ENCODE measurements around the gene ANAPC1. TPM values are rescaled to one million over a fixed set of nuclear protein-coding genes. Genes with fewer than 3 reads are reported as not detected.
"Not testable (repeated sequence)": the region's sequence is repeated elsewhere in the genome, so short reads cannot be mapped to it uniquely, and the experiment has no call there.

The ANAPC1 gene
- total RNA-seq, 6 experiments from 2014 or later, result 14.4 to 40.3 (median 17.7) TPM

DNA sequence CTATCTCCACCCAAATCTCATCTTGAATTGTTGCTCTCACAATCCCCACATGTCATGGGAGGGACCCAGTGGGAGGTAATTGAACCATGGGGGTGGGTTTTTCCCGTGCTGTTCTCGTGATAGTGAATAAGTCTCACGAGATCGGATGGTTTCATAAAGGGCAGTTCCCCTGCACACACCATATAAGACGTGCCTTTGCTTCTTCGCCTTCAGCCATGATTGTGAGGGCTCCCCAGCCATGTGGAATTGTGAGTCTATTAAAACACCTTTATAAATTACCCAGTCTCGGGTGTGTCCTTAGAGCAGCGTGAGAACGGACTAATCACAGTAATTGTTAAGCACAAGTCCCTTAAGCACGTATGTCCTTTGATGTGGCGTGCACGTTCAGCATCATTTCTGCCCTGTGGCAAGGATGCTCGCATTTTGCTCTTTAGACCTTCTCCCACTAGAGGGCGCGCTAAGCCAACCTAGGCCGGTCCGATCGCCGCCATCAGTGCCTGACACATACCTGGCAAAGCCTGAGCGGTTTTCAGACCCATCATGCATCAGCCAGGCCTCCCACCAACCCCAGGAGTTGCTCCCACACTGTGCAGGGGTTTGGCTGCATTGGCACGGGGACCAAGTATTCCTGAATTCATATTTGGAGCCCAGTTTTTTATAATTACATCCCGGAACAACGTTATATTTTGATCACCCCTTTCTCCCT lies 136.4 kb downstream of the ANAPC1 start:
- H3K36me3 ChIP-seq; H3K4me1 ChIP-seq; H3K9me3 ChIP-seq; H3K27ac ChIP-seq; H3K4me3 ChIP-seq; H3K27me3 ChIP-seq; intact Hi-C loops (cut with DNase I): not testable (repeated sequence)
- peak; percentile 92 to 97 (median 94) for ATAC-seq
- TF ChIP-seq, protein P1, sequence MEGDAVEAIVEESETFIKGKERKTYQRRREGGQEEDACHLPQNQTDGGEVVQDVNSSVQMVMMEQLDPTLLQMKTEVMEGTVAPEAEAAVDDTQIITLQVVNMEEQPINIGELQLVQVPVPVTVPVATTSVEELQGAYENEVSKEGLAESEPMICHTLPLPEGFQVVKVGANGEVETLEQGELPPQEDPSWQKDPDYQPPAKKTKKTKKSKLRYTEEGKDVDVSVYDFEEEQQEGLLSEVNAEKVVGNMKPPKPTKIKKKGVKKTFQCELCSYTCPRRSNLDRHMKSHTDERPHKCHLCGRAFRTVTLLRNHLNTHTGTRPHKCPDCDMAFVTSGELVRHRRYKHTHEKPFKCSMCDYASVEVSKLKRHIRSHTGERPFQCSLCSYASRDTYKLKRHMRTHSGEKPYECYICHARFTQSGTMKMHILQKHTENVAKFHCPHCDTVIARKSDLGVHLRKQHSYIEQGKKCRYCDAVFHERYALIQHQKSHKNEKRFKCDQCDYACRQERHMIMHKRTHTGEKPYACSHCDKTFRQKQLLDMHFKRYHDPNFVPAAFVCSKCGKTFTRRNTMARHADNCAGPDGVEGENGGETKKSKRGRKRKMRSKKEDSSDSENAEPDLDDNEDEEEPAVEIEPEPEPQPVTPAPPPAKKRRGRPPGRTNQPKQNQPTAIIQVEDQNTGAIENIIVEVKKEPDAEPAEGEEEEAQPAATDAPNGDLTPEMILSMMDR (IDR thresholded peaks at IDR 0.05), result peak; percentile 13 to 61 (median 58)
- DNase-seq, result peak; percentile 67 to 72 (median 71)
- WGBS (ENCODE audit: insufficient coverage, low coverage, low lambda C conversion rate, missing lambda C conversion rate), result 40% methylated on average over 5 of the region's 23 CpGs

DNA sequence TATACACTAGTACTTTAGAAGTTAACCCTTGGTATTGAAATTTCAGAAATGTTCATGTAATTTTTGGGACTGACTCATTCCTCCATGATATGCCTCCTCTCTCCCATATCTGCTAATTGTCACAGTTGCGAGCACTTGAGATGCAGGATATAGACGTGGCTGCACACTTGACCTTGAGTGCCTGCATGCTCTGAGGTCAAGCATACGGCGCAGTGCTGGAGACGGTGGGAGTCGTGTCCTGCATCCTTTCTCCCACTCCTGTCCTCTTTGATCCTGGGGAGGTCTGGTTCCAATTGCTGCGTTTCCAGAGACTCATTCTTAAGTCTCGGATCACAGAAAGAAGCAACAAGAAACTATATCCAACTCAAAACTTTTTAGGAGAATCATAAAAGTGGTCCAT lies 139.2 kb downstream of the ANAPC1 start:
- H3K27ac ChIP-seq; intact Hi-C loops (cut with DNase I); H3K4me1 ChIP-seq; H3K4me3 ChIP-seq; ATAC-seq; H3K9me3 ChIP-seq; H3K27me3 ChIP-seq; H3K36me3 ChIP-seq; DNase-seq: not testable (repeated sequence)
- WGBS (ENCODE audit: insufficient coverage, low coverage, low lambda C conversion rate, missing lambda C conversion rate), result 72% methylated on average over 8 of the region's 8 CpGs

DNA sequence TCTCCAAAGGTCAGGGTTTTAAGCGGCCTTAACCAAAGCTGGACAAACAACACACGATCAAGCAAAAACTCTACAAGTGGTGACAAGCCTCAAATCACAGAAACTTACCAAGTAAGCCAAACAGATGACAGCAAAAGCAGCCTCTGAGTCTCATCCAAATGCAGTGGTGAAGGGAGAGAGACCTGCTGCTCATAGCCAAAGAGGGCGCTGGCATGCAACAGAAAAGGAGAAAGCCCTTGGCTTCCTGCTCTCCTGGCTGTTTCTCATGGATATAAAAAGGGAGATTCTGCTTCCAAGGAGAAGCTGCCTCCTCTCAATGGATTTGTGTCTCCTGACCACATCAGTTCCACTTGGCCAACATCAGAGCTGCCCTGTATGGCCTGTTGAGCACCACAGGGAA lies 142.5 kb downstream of the ANAPC1 start:
- H3K4me3 ChIP-seq; DNase-seq; ATAC-seq; H3K36me3 ChIP-seq; intact Hi-C loops (cut with DNase I); H3K9me3 ChIP-seq; H3K27ac ChIP-seq; H3K27me3 ChIP-seq; H3K4me1 ChIP-seq: not testable (repeated sequence)
- 60% methylated on average over 1 of the region's 3 CpGs for WGBS (ENCODE audit: insufficient coverage, low coverage, low lambda C conversion rate, missing lambda C conversion rate)

DNA sequence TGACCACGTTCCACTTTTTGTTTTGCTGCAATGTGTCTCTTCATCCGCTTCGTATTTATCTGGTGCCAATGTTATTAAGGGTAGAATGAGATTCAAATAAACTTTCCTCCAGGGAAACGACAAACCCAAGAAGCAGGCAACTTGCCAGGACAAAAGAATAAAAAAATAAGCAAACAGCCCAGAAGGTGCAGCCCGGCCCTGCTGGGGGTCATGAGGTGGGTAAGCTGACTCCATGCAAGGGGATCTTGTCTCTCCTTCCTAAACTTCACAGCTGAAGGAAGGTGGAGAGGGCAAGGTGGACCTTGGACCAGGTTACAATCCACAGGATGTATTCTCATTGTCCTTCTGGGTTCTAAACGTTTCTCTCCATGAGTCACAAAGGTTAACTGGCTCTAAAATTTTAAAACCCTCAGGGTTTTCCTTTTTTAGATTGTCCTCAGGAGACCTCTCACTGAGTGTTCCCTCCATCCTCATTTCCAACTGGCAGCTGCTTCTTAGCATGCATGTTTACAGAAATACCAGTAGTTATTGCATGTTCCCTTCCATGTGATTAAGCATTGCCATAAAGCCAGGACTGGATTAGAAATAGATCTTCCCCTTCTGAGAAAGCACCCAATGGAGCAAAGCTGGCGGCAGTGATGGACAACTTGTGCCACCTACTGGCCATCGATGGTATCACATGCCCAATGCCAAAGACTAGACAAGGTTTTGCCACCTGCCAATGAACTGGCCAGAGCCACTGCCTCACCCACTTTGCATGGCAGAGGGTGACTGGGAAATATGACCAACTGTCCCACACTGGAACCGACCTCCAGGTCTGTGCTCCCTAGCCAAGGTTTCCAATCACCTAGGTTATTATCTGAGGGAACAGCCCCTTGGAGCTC lies 147.9 kb downstream of the ANAPC1 start:
- peak; percentile 96 to 99 (median 98) for ATAC-seq
- TF ChIP-seq, protein P1 (IDR thresholded peaks at IDR 0.05), result peak in 3 of 4 donors; percentile 44 to 48 (median 48)
- DNase-seq; H3K4me1 ChIP-seq; H3K27ac ChIP-seq; H3K36me3 ChIP-seq; intact Hi-C loops (cut with DNase I); H3K4me3 ChIP-seq; H3K27me3 ChIP-seq; H3K9me3 ChIP-seq: not testable (repeated sequence)
- 22% methylated on average over 6 of the region's 9 CpGs for WGBS (ENCODE audit: insufficient coverage, low coverage, low lambda C conversion rate, missing lambda C conversion rate)

DNA sequence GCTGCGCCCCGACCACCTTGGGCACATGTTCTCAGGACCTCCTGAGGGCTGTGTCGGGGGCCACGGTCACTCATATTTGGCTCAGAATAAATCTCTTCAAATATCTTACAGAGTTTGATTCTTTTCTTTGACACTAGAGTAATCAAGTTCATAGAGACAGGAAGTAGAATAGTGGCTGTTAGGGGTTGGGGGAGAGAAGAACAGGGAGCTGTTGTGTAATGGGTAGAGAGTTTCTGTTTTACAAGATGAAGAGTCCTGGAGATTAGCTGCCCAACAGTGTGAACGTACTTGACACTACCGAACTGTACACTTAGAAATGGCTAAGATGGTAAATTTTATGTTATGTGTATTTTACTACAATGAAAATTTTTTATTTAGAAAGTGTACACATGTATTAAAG lies 148.6 kb downstream of the ANAPC1 start:
- H3K4me3 ChIP-seq; H3K36me3 ChIP-seq; H3K9me3 ChIP-seq; intact Hi-C loops (cut with DNase I); H3K27ac ChIP-seq; H3K27me3 ChIP-seq; DNase-seq; H3K4me1 ChIP-seq: not testable (repeated sequence)
- ATAC-seq, result peak in 1 of 4 donors; percentile 11
- WGBS (ENCODE audit: insufficient coverage, low coverage, low lambda C conversion rate, missing lambda C conversion rate), result 90% methylated on average over 4 of the region's 6 CpGs

DNA sequence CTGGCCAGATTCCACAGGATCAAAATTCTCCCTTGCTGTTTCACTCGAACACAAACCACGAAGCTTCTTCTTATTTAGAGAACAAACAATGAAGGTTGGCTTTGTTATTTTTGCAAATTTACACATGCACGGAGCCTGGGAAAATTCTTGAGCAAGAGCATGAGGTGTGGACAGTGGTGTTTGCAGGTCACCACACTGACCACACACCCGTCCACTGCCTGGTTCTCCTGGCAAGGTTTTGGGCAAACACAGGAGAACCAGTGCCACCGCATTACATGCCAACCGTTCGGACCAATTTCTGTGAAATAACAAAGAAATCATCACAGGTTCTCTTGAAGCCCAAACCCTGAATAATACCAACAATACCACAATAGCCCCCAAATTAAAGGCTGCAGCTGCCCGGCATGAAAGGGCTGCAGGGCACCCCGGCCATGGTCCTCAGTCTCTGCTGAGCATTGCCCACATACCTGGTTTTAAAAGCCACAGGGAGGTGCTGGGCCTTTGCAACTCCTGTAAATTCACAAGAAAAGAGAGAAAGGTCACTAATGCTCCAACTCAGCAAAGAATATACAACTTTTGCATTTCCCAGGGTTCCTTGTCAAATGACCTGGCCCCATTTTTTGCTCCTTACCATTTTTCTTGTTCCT lies 154.1 kb downstream of the ANAPC1 start:
- H3K27ac ChIP-seq; H3K4me3 ChIP-seq; intact Hi-C loops (cut with DNase I); H3K4me1 ChIP-seq; H3K27me3 ChIP-seq; H3K36me3 ChIP-seq; H3K9me3 ChIP-seq; DNase-seq: not testable (repeated sequence)
- ATAC-seq, result peak; percentile 91 to 98 (median 92)
- WGBS (ENCODE audit: insufficient coverage, low coverage, low lambda C conversion rate, missing lambda C conversion rate), result no CpG with 5 or more reads among the region's 9 CpGs

DNA sequence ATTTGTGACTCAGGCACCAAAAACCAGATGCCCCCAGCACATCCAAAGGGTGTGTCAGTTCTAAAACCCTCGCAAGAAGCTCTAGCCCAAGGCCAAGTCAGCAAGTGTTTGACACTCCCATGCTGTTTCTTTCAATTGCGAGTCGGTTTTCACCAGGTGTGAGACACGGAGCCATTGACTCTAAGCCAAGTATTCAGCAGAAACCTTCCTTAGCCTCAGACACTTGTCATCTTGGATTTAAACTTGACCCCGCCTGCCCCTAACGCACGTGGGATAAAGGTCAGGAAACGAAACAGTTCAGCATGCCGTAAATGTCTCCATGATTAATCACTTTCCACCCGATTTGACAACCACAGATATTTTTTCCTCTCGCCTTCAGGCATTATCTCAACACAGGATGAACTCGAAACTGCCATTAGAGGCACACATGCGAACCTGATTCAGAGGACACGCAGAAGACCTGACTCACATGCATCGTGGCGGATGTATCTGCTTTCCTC lies 156.3 kb downstream of the ANAPC1 start:
- DNase-seq; H3K4me3 ChIP-seq; intact Hi-C loops (cut with DNase I); H3K36me3 ChIP-seq; H3K4me1 ChIP-seq; H3K9me3 ChIP-seq; H3K27me3 ChIP-seq; H3K27ac ChIP-seq: not testable (repeated sequence)
- 60% methylated on average over 9 of the region's 16 CpGs for WGBS (ENCODE audit: insufficient coverage, low coverage, low lambda C conversion rate, missing lambda C conversion rate)
- peak in 1 of 4 donors; percentile 18 for ATAC-seq

Data from right lobe of liver (tissue), 6 donors.